COLO829 (cell line): ENCODE results near the gene OR6B3.
"Not testable (repeated sequence)": the region's sequence is repeated elsewhere in the genome, so short reads cannot be mapped to it uniquely, and the experiment has no call there.

Source experiments
- DNase-seq: peaks from one replicate; pipeline ENCODE4 v3.0.0; 2012; ENCODE audit warnings: low spot score

Gene OR6B3

DNA sequence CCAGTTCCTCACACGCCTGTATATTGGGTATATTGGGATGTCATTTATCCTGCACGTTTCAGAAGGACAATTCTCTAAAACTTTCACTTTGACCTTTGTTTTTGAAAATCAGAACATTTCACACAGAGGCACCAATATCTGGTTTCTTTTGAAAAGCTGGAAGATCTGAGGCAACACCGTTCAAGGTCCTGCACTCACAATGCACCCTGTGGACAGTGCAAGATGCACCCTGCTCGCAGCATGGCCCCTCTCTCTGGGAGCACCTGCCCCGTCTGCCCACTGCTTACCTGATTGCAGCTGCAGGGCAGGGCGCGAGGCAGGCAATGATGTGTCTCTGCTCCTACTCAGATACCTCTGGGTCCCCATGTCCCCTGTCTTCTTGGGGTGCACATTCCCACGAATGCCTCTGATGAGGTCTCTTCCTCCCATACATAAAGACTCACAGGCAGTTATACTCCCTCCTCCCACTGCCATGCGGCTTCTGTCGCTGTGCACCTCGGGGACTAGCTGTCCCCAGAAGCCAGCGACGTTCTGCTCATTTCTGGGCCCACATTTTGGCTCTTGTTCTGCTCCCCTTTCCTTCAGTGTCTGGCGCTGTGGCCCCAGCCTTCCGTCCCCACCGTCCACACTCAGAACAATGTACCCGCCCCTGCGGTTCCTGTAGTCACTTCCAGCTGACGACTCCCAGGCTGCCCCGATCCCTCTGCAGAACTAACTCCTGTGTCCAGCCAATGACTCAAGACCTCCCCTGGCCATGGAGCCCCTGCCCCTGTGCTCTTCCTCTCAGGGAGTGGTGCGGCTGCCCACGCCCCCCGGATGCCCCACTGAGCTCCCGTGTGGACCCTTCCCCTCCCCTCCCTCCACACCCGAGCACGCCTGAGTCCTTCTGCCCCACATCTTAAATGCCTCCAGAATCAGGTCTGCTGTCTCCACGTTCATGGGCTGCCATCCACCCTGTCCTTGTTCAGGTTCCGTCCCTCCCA, at the start of gene OR6B3:
Gene OR6B3, minus strand, starts transcription at position 349 of the 983 bp plus-strand sequence.
- DNase-seq: no peak

DNA sequence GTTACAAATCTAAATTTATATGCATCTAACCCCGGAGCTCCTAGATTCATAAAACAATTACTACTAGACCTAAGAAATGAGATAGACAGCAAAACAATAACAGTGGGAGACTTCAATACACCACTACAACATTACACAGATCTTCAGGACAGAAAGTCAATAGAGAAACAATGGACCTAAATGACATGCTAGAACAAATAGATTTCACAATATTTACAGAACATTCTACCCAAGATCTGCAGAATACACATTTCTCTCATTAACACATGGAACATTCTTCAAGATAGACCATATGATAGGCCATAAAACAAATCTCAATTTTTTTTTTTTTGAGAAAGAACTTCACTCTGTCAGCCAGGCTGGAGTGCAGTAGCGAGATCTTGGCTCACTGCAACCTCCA, 45.0 kb upstream of the OR6B3 start:
- no peak for DNase-seq

DNA sequence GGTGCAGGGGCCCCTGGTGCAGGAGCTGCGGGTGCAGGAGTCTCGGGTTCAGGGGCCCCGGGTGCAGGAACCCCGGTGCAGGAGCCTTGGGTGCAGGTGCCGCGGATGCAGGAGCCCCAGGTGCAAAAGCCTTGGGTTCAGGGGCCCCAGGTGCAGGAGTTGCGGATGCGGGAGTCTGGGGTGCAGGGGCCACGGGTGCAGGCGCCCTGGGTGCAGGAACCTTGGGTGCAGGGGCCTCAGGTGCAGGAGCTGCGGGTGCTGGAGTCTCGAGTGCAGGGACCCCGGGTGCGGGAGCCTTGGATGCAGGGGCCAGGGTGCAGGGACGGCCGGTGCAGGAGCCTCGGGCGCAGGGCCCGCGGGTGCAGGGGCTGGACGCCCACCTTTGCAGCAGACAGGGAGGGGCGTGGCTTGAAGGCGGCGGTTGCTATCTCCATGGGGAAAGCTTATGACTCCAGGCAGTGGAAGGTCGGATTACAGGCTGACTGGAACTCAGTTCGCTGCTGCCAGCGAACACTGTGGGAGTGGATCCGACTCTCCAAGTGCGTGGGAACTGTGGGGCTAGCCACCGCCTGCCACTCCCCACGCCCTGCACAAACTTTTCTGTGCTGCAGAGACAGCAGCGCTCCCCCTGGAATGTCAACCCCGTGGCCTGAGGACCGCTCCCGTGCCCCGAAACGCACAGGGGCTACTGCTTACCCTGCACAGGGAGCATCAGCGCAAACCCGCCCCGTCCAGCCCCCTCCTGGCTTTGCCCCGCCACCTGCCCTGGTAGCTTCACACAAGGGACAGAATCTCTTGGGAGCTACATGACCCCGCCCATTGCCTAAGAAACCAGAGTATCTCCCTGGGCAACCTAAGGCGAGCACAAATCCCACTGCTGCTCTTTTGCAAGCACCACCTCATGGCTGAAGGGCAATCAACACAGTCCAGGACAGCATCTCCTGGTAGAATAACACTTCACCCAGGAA, 42.5 kb upstream of the OR6B3 start:
- DNase-seq: no peak

DNA sequence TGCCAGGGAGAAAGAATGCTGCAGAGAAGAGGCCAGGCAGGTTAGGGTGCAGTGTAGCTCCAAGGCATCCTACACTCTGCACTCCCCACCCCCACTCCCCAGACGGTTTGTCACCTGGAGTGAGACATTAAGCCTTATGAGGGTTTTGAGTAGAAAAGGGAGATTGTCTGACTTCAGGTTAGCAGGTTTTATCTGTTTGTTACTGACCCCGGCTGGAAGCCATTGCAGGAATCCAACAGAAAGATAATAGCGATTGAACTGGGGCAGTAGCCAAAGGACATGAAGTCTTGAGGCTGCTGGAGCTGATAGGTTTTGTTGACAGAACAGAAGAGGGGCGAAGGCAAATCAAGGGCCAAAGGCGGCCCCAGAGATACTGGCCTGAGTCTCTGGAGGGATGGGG, 36.0 kb upstream of the OR6B3 start:
- no peak for DNase-seq

DNA sequence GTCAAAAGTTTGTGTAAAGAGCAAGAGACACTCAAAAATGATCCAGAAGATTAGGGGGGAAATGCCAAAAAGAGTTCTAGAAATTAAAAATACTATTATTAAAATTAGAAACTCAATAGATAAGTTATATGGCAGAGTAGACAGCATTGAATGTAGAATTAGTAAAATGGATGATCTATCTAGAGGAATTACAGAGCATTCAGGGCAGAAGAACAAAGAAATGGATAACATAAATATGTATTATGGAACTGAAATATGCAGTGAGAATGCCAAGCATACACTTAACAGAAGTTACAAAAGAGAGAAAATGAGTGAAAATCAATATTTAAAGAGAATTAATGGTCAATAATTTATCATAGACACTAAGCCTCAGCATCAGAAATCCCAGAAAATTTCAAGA, 33.2 kb upstream of the OR6B3 start:
- no peak for DNase-seq

DNA sequence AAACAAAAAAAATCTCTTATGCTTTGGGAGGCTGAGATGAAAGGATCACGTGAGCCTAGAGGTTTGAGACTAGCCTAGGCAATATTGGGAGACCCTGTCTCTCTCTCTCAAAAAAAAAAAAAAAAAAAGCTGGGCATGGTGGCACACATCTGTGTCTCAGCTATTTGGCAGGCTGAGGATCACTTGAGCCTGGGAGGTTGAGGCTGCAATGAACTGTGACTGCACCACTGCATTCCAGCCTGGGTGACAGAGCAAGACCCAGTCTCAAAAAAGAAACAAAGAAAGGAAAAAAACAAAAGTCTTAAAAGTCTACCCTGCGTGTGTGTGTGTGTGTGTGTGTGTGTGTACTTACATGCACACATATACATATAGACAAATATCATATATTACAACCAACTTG, 25.3 kb upstream of the OR6B3 start:
- DNase-seq: no peak

DNA sequence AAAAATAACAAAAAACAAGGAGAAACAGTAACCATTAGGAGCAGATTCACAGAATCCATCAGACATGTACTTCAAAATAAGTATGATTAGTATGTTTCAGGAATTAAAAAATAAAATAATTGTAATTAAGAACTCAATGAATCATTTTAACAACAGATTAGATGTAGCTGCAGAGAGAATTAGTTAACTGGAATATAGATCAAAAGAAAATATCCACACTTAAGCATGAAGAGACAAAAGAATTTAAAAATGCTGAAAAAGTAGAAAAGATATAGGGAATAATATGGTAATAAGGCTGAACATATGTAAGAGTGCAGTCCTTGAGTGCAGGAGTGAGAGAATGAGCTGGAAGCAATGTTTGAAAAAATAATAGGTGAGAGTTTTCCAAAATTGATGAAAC, 24.1 kb upstream of the OR6B3 start:
- DNase-seq: no peak

DNA sequence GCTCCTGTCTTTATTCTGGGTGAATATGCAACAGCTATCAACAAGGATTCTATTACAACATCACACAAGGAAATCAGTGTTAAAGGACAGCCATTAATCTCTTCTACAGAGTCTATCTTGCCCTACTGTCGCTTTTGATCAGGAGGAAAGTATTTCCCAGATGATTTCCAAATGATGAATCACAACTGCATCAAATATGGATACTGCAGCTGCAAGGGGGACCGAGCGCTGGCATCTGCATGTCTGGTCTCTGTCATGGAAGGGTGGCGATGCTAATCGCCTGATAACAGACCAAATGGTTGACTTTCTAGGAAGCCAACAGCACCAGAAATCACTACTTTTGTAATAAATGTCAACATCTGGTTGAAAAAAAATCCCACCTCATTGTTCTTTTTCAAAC, 21.2 kb upstream of the OR6B3 start:
- DNase-seq: no peak

DNA sequence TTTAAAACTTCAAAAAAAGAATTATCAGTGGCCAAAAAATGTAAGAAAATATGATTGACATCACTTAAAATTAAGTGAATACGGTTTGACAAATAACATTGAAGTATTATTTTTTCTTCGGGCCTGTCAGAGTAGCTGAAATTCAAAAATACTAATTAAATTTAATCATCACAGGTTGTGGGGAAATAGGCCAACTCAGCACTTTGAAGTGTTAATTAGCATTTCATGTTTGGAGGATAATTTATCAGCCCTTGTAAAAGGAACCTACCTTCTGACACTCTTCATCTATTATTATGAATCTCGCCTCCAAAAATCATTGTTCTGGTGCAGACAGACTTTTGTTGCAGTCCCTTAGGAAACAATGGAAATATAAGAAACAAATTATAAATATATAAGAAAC, 17.6 kb upstream of the OR6B3 start:
- DNase-seq: no peak

DNA sequence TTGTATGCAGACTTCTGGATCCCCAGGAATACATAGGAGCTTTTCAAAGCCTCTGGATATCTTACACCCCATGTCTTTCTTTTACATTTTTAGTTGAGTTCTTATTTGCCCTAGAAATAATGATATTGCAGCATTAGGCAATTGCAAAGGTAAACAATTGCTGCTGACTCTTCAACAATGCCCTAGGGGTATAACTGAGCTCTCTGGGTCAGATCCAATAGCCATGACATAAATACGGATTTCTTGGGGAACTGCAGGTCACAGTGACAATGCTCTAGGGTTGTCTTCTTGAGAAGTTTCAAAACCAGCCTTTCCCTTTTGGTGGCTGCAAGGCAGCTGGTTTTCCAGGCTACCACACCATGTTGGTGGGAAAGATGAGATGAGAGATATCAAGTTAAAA, 16.5 kb upstream of the OR6B3 start:
- no peak for DNase-seq

DNA sequence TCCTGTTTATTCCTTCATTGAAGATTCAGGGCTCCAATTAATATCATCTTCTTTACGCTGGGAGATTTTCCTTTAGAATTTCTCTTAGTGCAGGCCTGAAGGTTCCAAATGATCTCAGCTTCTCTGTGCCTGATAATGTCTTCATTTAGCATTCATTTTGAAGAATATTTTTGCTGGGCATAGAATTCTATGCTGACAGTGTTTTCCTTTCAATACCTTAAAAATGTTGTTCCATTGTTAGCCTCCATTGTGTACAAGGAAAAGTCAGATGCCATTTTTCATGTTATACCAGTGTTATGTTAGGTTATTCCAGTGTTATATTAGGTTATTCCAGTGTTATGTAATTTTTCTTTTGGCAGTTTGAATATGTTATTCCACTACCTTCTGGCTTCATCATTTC, 14.9 kb upstream of the OR6B3 start:
- DNase-seq: no peak

DNA sequence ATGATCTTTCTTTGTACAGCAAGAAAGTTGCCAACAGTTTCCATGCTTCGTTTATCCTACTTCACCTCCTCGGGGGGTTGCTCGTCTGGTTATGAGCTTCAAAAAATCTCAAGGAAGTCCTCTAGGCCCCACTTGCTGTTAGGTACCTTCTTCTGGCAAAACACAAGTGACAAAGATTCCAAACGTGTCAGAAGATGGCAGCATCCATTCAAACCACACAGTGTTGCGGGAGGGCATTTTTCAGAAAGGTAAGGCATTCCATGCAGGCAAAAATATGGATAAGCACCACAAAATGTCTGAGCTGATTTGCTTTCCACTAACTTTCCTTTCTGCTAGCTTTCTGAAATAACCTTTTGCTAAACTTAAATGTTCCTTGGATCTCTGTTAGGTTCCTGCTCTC, 13.2 kb upstream of the OR6B3 start:
- no peak for DNase-seq

DNA sequence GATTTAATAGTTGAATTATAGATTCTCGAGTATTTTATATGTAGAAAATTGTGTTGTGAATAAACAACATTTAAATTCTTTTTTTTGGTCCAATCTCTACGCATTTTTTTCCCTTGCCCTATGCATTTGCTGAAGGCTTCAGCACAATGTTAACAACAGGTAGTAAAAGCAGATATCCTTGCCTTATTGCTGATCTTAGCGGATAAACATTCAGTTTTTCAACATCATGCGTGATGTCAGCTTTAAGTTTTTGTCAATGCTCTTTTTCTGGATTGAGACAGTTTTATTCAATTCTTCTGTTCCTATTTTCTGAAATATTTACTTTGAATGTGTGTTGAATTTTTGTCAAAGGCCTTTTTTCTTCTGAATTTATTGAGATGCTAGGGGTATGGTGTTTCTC, 11.6 kb upstream of the OR6B3 start:
- no peak for DNase-seq

DNA sequence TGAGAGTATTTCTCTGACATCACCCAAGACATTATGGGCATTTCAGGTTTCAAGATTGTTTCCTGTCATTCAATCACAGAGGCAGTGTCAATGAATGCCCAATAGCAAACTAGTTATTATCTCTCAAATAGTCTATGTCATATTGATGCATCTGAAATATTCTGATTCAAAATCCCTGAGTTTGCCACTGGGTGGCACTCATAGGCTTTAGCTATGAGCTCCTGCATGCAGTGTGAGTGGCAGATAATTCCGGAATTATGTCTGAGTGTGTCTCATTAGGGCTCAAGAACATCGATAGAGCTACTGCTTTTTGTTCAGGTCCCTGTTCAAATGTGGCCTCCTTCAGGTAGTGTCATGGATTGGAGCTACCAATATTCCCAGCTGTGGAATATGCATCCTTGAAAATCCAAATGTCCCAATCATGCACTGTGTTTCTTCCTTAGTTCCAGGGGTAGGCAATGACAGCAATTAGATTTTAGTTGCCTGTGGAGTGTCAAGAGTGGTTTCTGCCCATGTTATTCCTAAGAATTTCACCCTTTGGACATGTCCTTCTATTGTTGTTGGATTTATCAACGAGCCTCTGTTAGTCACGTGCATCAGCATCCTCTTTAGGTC, 7.8 kb upstream of the OR6B3 start:
- peak; percentile 50 for DNase-seq

DNA sequence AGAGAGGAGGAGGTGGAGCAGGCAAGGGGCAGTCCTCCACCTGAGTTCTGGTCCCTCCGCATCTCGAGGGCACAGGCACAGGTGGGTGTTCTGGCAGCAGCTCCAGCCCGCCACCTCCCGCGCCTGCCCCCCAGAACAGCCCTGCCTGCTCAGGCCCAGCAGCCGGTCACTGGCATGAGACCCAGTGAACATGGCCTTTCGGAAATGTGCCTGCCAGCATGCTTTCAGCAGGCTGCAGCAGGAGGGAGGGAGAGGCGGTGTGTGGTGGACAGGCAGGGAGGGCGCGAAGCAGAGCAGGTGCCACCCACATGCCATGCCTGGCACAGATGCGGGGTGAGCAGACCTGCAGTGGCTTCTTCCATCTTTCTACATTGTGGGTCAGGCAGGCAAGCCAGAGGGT, 3.4 kb upstream of the OR6B3 start:
- no peak for DNase-seq

DNA sequence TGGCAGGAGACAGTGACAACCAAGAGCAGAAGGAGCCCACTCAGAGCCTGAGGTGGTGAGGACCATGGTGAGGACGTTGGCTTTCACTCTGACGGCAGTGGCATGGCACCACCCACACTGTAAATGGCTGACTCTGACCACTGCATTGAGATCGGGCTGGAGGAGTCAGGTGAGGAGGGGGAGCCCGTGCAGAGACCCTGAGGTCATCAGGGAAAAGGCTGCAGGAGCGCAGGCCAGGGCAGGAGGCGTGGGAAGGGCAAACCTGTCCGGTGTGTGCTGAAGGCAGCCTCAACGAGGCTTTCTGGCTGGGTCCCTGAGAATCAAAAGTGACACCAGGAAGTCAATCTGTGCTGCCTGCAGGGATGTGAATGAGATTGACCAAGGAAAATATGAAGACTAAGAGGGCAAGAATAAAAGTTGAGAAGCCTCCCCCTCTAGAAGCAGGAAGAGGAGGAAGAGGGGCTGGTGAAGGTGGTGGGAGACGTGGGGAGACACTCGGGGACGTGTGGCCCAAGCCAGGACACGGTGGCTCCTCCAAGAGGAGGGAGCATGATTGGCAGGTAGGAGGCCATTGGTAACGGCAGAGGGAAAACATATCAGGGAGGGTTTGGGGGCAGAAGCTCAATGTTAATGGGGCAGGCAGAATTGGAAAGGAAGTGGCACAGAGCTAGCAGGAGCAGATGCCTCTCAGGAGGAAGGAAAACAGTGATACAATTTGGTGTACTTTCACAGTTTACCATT, 2.0 kb upstream of the OR6B3 start:
- DNase-seq: no peak

DNA sequence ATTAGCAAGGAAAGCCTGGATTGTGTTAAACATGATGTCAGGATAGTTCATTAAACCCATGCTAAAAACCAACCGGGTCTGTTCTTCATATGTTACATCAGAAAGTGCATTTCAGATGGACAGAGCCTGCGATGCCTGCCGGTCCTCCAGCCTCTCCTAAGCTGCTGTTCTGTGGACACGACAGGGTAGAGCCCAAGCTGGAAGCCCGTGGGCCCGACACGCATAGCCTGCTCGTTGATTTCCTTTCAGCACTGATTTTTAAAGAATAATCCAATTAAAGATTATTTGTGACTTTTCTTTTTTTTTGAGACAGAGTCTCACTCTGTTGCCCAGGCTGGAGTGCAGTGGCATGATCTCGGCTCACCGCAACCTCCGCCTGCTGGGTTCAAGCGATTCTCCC, 797 bp downstream of the OR6B3 start:
- DNase-seq: no peak

DNA sequence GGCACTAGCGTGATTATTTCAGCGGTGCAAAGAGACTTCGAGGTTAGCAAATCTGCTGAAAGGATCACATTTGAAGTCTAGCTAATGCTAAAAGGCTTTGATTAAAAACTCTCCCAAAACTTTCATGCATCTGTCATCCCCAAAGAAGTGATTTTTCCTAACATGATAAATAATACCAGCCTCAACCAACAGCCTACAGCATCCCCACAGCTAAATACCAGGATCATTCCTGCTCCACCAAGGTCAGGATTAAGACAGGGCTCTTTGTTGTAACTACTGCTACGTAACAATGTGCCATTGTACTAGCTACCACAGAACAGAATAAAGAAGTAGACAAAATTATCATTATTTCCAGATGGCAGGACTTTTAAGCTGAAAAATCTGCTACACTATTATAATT, 1.6 kb downstream of the OR6B3 start:
- DNase-seq: peak; percentile 61

DNA sequence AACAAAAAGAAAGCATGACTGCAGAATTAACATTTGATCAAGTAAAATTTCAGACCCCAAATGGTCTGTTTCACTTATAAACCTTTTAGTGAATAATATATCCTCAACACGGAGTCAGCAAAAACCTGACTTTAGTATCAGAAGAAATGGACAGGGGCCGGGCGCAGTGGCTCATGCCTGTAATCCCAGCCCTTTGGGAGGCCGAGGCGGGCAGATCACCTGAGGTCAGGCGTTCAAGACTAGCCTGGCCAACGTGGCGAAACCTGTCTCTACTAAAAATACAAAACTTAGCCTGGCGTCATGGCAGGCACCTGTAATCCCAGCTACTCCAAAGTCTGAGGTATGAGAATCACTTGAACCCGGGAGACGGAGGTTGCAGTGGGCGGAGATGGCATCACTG, 3.0 kb downstream of the OR6B3 start:
- no peak for DNase-seq

DNA sequence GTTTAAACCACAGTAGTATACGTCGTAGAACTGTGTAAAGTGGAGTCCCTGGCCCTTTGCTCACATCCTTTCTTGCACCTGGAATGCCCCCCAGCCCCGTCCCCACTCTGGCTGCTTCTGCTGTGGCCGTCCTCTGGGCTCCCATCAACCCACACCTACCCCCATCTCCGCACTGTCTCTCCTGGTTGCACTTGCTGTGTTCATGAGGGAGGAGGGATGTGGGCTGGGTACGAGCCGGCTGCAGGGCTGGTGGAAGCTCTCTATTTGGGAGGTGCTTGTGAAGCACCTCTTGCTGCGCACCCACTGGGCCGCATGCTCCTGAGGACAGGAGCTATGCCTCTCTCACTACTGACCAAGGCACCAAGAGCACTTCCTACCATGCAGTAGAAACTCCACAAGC, 5.1 kb downstream of the OR6B3 start:
- no peak for DNase-seq

DNA sequence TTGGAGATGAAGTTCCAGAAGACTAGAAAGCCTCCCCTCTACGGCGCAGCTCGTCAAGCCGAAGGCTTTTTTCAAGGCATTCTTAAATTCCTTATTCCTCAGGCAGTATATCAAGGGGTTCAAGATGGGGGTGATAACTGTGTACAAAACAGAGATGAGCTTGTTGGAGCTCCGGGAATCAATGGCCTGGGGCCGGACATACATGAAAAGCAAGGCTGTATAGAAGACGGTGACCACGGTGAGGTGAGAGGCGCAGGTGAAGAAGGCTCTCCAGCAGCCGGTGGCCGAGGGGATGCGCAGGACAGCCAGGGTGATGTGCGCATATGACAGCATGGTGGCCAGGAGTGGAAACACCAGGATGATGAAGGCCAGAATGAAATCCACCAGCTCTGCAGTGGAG, 8.2 kb downstream of the OR6B3 start:
- no peak for DNase-seq

DNA sequence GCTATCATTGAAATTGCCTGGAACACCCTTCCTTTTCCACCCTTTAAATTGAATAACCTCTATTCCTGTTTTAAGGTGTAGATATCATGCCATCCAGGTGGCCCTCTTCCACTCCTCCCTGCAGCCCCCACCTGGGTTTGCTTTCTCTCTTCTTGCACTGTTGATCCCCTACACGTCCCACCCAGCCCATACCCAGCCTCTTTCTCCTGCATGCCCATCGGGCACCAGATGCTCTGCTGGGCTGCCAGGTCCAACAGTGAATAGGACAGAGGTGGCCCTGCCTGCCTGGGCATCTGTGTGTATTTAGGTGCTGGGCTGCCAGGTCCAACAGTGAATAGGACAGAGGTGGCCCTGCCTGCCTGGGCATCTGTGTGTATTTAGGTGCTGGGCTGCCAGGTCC, 9.2 kb downstream of the OR6B3 start:
- not testable (repeated sequence) for DNase-seq
